DOHH2 (cell line): ENCODE data around the gene SIAH1.

Experiments
- CTCF ChIP-seq: fragments of 200-600 bp; sonication (generic); IDR thresholded peaks from one replicate; pipeline ENCODE4 v1.5.1; 2014; ENCODE audit warnings: antibody characterized with exemption, mild to moderate bottlenecking, low read depth, low read length; ENCODE audit not compliant: poor library complexity, severe bottlenecking
- EZH2phosphoT487 ChIP-seq: fragments of 200-600 bp; sonication (generic); IDR thresholded peaks from 2 replicates; pipeline ENCODE4 v1.6.1; 2017; ENCODE audit warnings: borderline replicate concordance, mild to moderate bottlenecking, antibody characterized with exemption, low read length, moderate library complexity, mixed read lengths

- TF ChIP-seq CTCF, result no peak
- no peak for TF ChIP-seq EZH2phosphoT487
Observed at GRCh38 chr16:48413272-48413671, 28.1 kb upstream of the SIAH1 start.
